GM23338 (cell line): ENCODE measurements around the gene PDP2. TPM values are rescaled to one million over a fixed set of nuclear protein-coding genes. Genes with fewer than 3 reads are reported as not detected.

ENCODE experiments used
- ATAC-seq: fragments of 200-7000 bp; cut with Tn5 transposase; 3 replicates; pipeline ENCODE4 v1.9.1; 2020
- DNase-seq: peaks from one replicate; pipeline ENCODE4 v3.0.0-alpha.2; 2015; ENCODE audit warnings: low spot score
- H2AFZ ChIP-seq: fragments of 200-600 bp; sonication (generic); 2 replicates; pipeline ENCODE4 v1.8.0; 2016; ENCODE audit warnings: antibody characterized with exemption, mild to moderate bottlenecking, moderate library complexity
- H3F3A ChIP-seq: fragments of 200-600 bp; sonication (generic); replicated peaks from 2 replicates; pipeline ENCODE4 v1.8.0; 2017; ENCODE audit warnings: antibody characterized with exemption, mixed run types, low read depth
- H3K27ac ChIP-seq: fragments of 200-600 bp; sonication (generic); 2 replicates; pipeline ENCODE4 v1.6.1; 2016; ENCODE audit warnings: low read depth
- H3K27me3 ChIP-seq: fragments of 200-600 bp; sonication (generic); 2 replicates; pipeline ENCODE4 v1.8.0; 2016; ENCODE audit warnings: mild to moderate bottlenecking, mixed run types, moderate library complexity; ENCODE audit not compliant: insufficient read depth
- H3K36me3 ChIP-seq: fragments of 200-600 bp; sonication (generic); 2 replicates; pipeline ENCODE4 v1.8.0; 2016; ENCODE audit warnings: mild to moderate bottlenecking; ENCODE audit not compliant: insufficient read depth
- H3K4me1 ChIP-seq: fragments of 200-600 bp; sonication (generic); 2 replicates; pipeline ENCODE4 v1.8.0; 2016; ENCODE audit warnings: mild to moderate bottlenecking, moderate library complexity; ENCODE audit not compliant: insufficient read depth
- H3K4me2 ChIP-seq: fragments of 200-600 bp; sonication (generic); 2 replicates; pipeline ENCODE4 v1.7.1; 2017; ENCODE audit warnings: mixed run types
- H3K4me3 ChIP-seq: fragments of 200-600 bp; sonication (generic); 2 replicates; pipeline ENCODE4 v1.6.1; 2016; ENCODE audit warnings: mixed run types
- H3K79me2 ChIP-seq: fragments of 200-600 bp; sonication (generic); replicated peaks from 2 replicates; pipeline ENCODE4 v1.8.0; 2017; ENCODE audit warnings: mild to moderate bottlenecking; ENCODE audit not compliant: insufficient read depth
- H3K9me2 ChIP-seq: fragments of 200-600 bp; sonication (generic); 2 replicates; pipeline ENCODE4 v1.8.0; 2017; ENCODE audit not compliant: insufficient read depth
- H4K20me1 ChIP-seq: fragments of 200-600 bp; sonication (generic); replicated peaks from 2 replicates; pipeline ENCODE4 v1.8.0; 2017; ENCODE audit warnings: mild to moderate bottlenecking; ENCODE audit not compliant: insufficient read depth
- H3K27ac Mint-ChIP-seq: 2 replicates; pipeline ENCODE4 v1.8.0; 2020; ENCODE audit warnings: inconsistent platforms, mild to moderate bottlenecking, moderate library complexity, mixed read lengths
- H3K27me3 Mint-ChIP-seq: 3 replicates; pipeline ENCODE4 v1.8.0; 2022; ENCODE audit warnings: low read depth, mild to moderate bottlenecking, moderate library complexity, mixed read lengths, inconsistent platforms; ENCODE audit not compliant: insufficient read depth, poor library complexity
- H3K36me3 Mint-ChIP-seq: 3 replicates; pipeline ENCODE4 v1.8.0; 2021; ENCODE audit warnings: low read depth, mild to moderate bottlenecking, inconsistent platforms, moderate library complexity, mixed read lengths
- H3K4me1 Mint-ChIP-seq: 3 replicates; pipeline ENCODE4 v1.8.0; 2020; ENCODE audit warnings: mild to moderate bottlenecking, inconsistent platforms, mixed read lengths
- H3K4me3 Mint-ChIP-seq: 3 replicates; pipeline ENCODE4 v1.8.0; 2021; ENCODE audit warnings: moderate library complexity, mild to moderate bottlenecking, inconsistent platforms, mixed read lengths
- H3K9me3 Mint-ChIP-seq: 3 replicates; pipeline ENCODE4 v1.8.0; 2020; ENCODE audit warnings: moderate library complexity, mild to moderate bottlenecking, inconsistent platforms, mixed read lengths
- CREB1 ChIP-seq: fragments of 250-450 bp; sonication (Bioruptor Pico); IDR thresholded peaks from 2 replicates; pipeline ENCODE4 v1.5.0; 2020; ENCODE audit warnings: low read depth, mild to moderate bottlenecking, moderate library complexity
- CTCF ChIP-seq, 2 experiments: fragments of 200-600 bp in 1 of 2; sonication (generic) in 1 of 2; conservative IDR thresholded peaks; 2 replicates each; pipeline versions ENCODE4 v1.5.1 to v1.6.1; 2016 to 2017; ENCODE audit warnings: antibody characterized with exemption in 2 of 2, low read depth in 2 of 2, mild to moderate bottlenecking in 2 of 2, moderate library complexity in 1 of 2
- ETS1 ChIP-seq: IDR thresholded peaks from 2 replicates; pipeline ENCODE4 v1.6.1; 2016; ENCODE audit warnings: antibody characterized with exemption
- EZH2 ChIP-seq: fragments of 200-600 bp; sonication (generic); IDR thresholded peaks from one replicate; pipeline ENCODE4 v1.8.0; 2017; ENCODE audit warnings: antibody characterized with exemption, mild to moderate bottlenecking, low read depth; ENCODE audit not compliant: unreplicated experiment
- EZH2phosphoT487 ChIP-seq: fragments of 200-600 bp; sonication (generic); IDR thresholded peaks from one replicate; pipeline ENCODE4 v1.8.1; 2018; ENCODE audit warnings: antibody characterized with exemption; ENCODE audit not compliant: unreplicated experiment
- JUNB ChIP-seq: IDR thresholded peaks from one replicate; pipeline ENCODE4 v1.6.1; 2016; ENCODE audit warnings: antibody characterized with exemption; ENCODE audit not compliant: unreplicated experiment
- NANOG ChIP-seq: IDR thresholded peaks from 2 replicates; pipeline ENCODE4 v1.6.1; 2016; ENCODE audit warnings: antibody characterized with exemption, borderline replicate concordance
- POLR2AphosphoS5 ChIP-seq: IDR thresholded peaks from 2 replicates; pipeline ENCODE4 v1.6.1; 2016; ENCODE audit warnings: antibody characterized with exemption, low read depth
- REST ChIP-seq: IDR thresholded peaks from one replicate; pipeline ENCODE4 v1.6.1; 2018; ENCODE audit warnings: antibody characterized with exemption; ENCODE audit not compliant: unreplicated experiment
- STAT1 ChIP-seq: IDR thresholded peaks from one replicate; pipeline ENCODE4 v1.6.1; 2016; ENCODE audit warnings: antibody characterized with exemption; ENCODE audit not compliant: unreplicated experiment
- ZNF114 ChIP-seq: fragments of 250-450 bp; sonication (Bioruptor Pico); IDR thresholded peaks from 2 replicates; pipeline ENCODE4 v1.5.0; 2020; ENCODE audit warnings: mild to moderate bottlenecking, moderate library complexity
- ZNF331 ChIP-seq: fragments of 250-450 bp; sonication (Bioruptor Pico); IDR thresholded peaks from 2 replicates; pipeline ENCODE4 v1.5.0; 2020; ENCODE audit warnings: low read depth, mild to moderate bottlenecking, moderate library complexity
- ZNF462 ChIP-seq: fragments of 250-450 bp; sonication (Bioruptor Pico); IDR thresholded peaks from 2 replicates; pipeline ENCODE4 v1.5.0; 2020; ENCODE audit warnings: mild to moderate bottlenecking, moderate library complexity
- polyA plus RNA-seq: library from polyadenylated mRNA; unstranded; fragments of >200 nt; fragmentation: Nextera tagmentation; extraction: Ambion mirVana; gene quantifications from 2 replicates; pipeline ENCODE4 v1.2.1, GENCODE V29; 2016
- total RNA-seq: library from RNA; depleted of rRNA; stranded (reverse); fragments of >200 nt; shearing (Covaris generic); gene quantifications from 2 replicates; pipeline ENCODE4 v1.2.3, GENCODE V29; 2014

The PDP2 gene
- total and polyA plus RNA-seq, 2 experiments from 2014 or later = 9.0 to 23.2 TPM

GRCh38 chr16:66890799-66891198 is 10.5 kb downstream of the PDP2 start:
- no peaks in the 10 kb centered on the region; the same call in 2 of the 3 replicates for H3K9me3 Mint-ChIP-seq
- peaks cover 2% of the 10 kb centered on the region; the same call in 1 of the 2 replicates for H4K20me1 ChIP-seq

More at GRCh38 chr16:66890799-66891198, 10.5 kb downstream of the PDP2 start:
- Mint-ChIP-seq H3K27ac (no peak overlapping the region), H3K4me3 (no peak overlapping the region), H3K27me3 (peaks cover 4% of the 10 kb centered on the region), H3K4me1 (peaks cover 7% of the 10 kb centered on the region; the same call in 1 of the 3 replicates), H3K36me3 (peaks cover 29% of the 10 kb centered on the region)
- peaks cover 2% of the 10 kb centered on the region; the same call in 1 of the 2 replicates for H3K36me3 ChIP-seq
- no peak overlapping the region for H3K4me3 ChIP-seq
- TF ChIP-seq ZNF114 (CRISPR knock-in tag) (no peak), ZNF462 (CRISPR knock-in tag) (no peak), STAT1 (no peak), NANOG (no peak), CREB1 (no peak), EZH2phosphoT487 (no peak), JUNB (no peak), EZH2 (no peak), CTCF (conservative IDR thresholded peaks at IDR 0.05; ENCODE audit: low read depth in 2 of 2) (no peak), ETS1 (no peak), REST (no peak), POLR2AphosphoS5 (no peak), ZNF331 (CRISPR knock-in tag) (no peak)
- H2AFZ ChIP-seq = no peak overlapping the region
- H3K4me1 ChIP-seq = no peaks in the 10 kb centered on the region; the same call in 1 of the 2 replicates
- H3F3A ChIP-seq = 0 out of 2 replicates have a peak, but pooled peaks cover 4% of the 10 kb centered on the region
- 0 out of 2 replicates have a peak, but pooled peaks cover 10% of the 10 kb centered on the region for H3K79me2 ChIP-seq
- H3K27ac ChIP-seq = no peak overlapping the region
- no peak overlapping the region for H3K4me2 ChIP-seq
- ATAC-seq = no peak
- no peaks in the 10 kb centered on the region for H3K27me3 ChIP-seq
- DNase-seq = no peak
- H3K9me2 ChIP-seq = no peaks in the 10 kb centered on the region
